NCI-H748 (cell line): ENCODE measurements around the gene TCF7L2.

ENCODE experiments used
- DNase-seq: peaks from one replicate; lab custom pipeline; 2025; ENCODE audit not compliant: unreplicated experiment; lab: John Stamatoyannopoulos, UW

TCF7L2 gene

DNA sequence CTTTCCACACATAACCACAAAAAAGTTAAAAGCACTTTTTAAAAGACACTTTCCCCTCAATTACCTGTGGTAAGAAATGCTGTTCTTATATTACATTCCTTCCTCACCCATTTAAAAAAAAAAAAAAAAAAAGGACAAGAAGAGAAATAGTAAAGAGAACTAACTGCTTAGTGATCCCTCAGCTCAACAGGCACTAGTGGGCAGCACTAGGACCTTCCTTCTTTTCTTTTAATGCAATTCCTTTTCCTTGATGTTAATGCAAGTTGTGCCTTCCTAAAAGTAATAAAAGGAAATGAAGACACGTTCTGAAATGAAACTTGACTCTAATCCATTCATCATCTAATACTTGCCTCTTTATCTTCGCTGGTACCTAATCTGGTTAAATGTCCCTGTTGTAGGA, 189.7 kb downstream of the TCF7L2 start:
- DNase-seq = no peak

DNA sequence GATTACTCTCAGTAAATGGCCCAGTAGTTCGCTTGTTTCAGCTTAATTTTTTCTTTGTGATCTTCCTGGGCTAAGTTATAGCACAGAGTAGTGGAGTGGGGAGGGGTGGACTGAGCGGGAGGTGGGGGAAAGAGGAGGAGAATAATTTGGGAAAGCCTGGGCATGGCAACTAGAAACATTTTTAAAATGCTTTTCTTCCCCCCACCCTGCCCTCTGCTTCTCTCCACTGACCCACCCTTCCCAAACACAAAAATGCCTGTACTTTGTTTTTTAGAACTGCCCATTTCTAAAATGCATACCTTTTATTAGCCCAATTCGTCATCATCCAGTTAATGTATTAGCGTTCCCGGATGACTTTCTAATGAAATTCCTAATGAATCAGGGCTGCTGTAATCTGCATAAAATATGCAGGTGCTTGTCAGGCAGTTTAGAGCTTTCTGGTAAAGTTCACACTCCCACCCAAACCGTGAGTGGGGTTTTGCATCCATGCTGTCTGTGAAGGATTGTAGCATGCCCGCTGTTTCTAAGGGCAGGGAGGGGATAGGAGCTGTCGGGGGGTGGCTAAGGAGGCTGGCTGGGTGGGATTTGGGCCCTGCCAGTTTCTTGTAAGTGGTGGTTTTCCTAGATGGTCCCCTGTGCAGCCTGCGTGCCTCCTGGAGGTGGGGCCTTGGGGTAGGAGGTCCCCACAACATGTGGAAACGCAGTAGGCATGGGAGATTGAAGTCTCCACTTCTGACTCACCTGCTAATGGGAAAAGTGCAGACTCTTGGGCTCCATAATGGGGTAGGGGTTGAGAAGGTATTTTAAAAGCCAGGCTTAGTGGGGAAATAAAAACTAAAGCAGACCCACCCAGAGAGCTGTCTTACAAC, 190.3 kb downstream of the TCF7L2 start:
- no peak for DNase-seq

DNA sequence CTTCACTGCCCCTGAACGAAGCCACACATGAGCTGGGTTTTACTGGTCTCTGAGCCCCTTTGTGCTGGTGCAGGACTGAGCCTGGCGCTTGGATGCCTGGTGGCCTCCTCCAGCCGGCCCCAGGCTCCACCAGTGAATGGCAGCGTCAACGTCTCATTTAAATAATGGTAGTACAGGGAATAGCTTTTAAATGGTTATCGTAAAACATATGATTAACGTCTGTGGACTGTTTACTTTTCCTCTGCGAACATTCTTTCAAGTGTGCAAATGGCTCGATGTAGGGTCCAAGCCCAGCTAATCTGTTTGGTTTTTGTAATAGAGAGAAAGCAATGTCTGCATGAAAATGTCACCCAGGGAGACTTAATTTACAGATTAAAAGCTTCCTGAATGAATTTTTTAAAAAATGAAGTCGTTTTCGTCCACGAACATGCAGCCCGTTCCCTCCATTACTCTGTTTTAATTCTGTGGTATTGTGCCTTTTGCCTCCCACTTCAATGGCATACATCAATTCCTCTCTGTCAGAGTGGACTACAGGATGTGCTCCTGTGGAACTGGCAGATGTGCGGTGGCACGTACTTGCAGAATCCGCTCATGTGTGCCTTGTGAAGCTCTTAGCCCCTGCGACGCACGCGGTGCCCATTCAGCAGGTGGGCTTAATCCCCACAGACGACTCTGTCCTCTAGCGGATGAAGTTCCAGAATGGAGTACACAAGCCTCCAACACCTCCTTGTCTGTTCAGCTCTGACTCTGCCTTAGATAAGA, 192.7 kb downstream of the TCF7L2 start:
- DNase-seq = peak; percentile 86

DNA sequence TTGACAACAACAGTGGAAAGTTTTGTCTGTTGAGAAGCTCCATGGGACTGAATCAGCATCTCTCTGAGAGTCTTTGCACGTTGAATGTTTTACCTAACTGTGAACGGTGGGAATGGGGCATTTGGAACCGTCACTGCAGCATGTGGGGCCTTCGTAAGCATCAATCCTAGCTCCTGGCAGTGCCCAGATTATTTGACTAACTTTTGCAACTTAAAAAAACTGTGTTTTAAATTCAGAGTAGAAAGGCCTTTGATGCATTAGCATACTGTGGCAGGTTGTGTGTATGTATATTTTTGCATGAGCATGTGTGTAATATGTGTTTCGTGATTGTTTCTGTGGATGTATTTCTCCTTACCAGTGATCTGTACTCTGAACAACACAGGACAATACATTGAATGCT, 194.5 kb downstream of the TCF7L2 start:
- no peak for DNase-seq

DNA sequence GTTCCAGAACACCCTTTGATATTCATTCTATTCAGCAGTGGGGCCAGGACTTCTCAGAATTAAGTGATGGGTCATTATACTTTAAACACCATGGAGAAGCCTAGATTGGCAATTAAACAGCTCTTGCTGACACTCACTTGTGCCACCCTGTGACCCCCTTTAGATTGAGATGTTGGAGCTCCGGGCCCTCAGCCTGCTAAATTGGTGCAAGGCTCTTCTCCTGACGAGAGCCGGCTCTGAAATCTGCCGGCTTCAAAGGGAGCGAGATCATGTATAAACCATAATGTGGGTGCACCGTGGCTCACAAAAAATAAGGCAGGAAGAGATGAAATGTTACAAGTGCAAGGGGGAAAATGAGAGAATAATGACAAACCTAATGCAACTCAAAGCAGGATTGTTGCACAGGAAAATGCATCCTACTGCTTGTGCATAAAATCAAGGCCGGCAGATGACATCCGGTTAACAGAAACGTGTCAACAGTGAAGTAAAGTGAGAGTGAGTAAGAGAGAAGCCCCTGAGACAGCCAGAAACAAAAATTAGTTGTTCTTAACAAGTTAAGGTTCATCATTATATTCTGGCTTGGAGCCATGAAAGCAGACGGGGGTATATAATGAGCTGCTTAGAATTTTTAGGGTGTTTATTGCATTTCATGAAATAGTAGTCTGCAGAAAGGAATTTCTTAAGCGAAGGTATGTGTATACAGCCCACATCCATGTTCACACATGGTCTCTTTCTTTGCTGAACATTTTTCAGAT, 198.2 kb downstream of the TCF7L2 start:
- DNase-seq = no peak

DNA sequence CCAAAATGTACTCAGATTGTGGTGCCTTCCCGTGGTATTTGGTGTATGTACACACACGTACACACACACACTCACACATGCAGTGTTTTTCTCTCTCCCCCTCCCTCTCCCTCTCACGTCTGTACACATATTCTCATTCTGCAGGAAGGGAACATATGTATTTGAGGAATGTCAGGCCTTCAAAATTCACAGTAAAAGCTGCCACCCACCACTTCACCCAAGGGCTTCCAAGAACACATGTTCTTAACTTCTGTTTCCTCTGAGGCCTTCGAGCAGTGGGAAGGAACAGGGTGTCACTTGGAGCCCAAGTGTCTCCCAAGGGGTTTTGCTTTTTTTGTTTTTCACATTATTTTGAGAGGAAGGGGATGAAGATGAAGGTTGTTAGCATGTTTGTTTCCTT, 198.9 kb downstream of the TCF7L2 start:
- DNase-seq = no peak

DNA sequence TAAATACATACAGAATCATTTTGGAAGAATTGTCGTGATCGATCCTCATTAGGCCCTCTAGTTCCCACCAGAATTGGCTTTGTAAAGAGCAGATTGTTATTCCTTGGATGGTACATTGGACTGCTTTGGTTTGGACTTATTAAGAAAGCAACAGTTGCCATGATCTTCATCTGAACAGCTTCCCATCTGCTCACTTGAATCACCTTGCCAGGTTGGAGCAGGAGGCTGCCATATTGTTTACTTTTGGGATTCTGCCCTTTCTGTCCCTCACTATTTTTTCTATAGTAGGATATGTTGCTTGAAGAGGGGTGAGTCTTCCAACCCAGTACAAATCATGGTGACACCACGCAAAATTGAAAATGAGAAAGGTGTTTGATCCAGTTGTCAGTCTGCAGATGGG, 199.6 kb downstream of the TCF7L2 start:
- no peak for DNase-seq

DNA sequence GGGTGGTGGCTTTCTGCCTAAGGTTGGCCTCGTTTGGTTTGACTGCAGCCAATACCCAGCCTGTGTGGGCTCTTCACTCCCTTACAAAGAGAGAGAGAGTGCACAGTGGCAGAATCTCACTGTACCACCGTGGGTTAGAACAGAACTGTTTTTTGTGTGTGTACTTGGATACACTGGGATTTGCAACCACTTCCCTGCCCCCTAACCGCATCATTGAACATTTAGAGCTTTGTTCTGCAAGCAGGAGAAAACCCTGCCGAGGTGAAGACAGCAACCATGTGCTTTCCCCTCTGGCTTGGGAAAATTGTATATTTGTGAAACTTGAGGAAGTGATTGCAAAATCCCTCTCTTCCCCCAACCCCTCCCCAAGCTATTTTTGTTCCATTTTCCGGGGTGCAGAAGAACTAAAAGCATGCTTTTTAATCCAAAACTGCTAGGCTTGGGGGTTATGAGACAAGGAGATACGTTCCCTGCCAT, 201.2 kb downstream of the TCF7L2 start:
- no peak for DNase-seq

DNA sequence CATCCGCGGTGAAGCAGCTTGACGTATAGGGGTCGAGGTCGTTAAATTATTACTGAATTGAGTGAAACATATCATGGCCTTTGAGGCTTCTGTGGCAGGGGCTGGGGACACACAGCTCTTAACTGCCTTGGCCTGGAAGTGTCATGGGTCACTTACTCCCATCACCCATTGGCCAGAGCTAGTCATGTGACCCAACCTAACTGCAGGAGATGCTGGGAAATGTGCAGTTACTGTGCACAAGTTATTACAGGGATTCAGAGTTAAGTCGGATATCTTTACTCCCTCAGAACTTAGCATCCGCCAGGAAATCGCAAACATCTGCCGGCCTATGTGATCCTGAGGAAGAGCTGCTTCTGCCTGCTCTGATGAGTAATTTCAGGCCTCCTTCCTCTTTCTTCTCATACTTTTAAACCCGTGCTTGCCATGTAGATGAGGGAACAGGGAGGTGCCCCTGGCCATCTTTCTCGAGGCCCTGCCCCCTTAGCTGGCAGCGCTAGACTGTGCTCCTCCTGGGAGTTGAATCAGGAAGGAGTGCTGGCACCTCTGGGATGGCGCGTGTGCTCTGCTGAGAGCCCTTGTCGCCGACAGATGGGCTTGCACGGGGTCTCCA, 203.6 kb downstream of the TCF7L2 start:
- no peak for DNase-seq

DNA sequence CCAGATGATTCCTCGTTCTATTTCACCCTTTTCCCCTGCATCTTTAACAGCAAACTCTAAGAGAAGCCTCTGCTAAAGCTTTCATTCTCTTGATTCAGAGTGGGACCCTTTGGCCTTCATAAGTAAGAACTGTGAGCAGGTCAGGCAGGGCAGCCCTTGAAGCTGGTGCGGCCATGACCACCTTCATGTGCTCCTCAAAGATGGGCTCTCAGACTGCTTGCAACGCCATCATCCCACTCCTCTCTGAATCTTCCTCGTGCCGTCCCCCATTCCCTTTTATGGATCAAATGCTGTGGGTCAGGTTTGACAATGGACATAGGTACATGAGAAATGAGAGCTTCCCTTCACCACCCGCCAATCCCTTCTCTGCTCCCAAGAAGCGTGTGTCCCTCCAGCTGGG, 207.4 kb downstream of the TCF7L2 start:
- DNase-seq = no peak

DNA sequence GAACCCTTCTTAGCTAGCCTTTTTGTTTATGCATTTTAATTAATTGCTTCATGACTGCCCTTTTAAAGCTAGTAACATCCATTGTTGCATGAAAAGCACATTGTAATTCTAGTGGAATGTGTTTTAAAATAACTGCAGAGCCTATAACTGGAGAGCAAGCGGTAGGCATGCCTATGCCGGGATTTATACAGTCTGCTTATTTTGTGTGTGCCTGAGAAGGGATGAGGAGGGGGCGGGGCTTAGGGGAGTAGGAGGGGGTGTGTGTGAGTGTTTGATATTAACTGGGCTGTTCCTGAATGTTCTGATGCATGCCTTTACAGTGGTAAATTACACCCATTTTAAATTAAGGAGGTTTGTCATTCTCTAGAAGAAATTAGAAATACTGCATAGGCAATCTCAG, 208.1 kb downstream of the TCF7L2 start:
- no peak for DNase-seq

DNA sequence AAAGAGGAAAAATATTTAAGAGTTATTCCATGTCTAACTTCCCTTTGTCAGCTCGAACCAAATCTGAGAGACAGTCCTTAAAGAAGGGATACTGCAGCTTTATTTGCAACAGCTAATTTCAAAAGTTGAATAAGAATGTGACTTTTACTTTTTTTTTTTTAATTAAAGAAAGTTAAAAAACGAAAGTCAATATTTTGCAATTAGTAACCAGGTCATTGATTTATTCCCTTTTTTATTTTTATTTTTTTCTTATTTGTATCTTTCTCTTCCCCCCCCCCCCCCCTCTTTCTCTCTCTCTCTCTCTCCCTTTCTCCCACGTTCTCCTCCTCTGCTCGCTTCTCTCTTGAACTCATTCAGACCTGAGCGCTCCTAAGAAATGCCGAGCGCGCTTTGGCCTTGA, 209.5 kb downstream of the TCF7L2 start:
- DNase-seq = no peak

DNA sequence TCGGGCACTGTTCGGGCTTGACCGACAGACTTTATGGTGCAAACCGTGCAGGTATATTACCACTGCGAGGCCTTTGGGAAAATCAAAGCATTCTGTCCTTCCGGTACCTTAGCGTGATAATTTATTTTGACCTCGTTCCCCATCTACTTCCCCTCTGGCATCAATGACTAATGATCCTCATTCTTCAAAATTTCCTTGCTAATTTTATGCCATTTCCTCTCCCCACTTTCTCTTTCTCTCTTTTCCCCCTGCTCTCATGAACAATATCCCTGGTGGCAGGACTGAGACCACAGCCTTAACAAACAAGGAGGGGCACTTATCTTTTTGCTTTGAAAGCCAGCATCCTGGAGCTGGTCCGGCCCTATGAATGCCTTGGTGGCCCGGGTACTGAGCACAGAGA, 210.6 kb downstream of the TCF7L2 start:
- no peak for DNase-seq

DNA sequence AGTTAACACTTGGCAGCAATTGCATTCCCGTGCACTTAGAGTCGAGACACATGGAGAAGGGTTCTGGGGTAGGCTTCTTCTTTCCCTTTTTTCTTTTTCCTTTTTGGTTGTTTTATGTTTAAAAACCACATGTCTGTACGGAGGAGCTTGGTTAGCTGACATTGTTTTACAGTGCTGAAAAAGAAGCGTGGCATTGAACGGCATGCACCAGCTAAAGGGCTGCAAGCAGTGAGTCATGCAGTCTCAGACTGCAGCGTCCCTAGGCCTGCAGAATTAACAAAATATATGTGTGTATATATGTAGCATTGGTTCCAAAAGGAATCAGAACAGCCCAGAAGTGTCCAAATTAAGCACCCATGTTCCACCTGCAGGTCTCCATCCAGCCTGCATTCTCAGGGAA, 211.0 kb downstream of the TCF7L2 start:
- no peak for DNase-seq

DNA sequence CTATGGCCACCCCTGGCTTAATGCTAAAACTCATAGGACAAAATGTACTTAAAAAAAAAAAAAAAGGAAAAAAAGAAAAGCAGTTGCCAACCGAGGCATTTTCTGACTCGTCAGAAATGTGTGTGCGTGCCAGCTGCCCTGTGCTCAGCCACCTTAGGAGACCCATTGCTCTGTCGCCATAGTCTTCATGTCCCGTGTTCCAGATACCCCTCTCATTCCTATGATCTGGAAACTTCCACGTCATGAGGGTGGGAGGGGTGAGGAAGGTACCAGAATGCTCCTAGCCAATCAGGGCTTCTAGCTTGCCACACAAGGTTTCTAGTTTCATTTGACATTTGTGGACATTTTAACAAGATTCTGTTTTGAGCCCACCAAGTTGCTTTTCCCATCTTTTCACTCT, 212.9 kb downstream of the TCF7L2 start:
- DNase-seq = no peak

DNA sequence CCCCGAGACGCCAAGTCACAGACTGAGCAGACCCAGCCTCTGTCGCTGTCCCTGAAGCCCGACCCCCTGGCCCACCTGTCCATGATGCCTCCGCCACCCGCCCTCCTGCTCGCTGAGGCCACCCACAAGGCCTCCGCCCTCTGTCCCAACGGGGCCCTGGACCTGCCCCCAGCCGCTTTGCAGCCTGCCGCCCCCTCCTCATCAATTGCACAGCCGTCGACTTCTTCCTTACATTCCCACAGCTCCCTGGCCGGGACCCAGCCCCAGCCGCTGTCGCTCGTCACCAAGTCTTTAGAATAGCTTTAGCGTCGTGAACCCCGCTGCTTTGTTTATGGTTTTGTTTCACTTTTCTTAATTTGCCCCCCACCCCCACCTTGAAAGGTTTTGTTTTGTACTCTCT, 215.6 kb downstream of the TCF7L2 start:
- DNase-seq = no peak

DNA sequence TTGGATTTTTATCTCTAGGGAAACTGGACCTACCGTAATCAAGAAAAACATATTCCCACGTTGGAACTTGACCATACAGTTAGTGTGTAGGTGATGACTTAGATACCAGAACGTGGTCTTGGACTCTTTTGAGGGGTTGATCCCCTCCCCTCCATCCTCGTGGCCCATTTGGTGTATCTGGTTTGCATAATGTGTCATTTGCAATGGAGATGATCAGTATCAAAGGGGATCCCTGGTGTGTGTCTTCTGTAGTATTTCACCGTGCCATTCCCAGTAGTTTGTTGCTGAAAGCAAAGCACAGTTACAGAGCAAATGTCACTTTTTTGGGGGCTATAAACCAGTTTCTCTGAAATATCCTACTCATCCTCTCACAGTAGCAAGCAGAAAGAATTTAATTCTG, 217.7 kb downstream of the TCF7L2 start:
- DNase-seq = no peak

DNA sequence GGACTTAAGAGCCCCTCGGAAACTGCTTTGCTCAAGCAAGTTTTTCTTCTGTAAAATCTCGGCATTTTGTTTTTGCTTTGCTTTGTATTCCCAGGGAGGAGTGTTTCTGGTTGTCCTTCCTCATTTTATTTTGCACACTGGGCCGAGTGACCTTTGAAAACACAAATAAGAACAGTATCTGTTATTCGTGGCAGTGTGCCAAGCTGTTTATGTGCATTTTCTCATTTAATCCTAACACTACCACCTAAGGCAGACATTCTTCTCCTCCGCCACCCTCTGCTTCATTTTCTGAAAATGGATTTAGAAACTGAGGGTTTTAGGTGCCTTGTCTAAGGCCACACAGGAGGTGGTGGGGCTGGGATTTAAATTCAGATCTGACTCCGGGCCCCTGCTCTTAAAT, 218.5 kb downstream of the TCF7L2 start:
- DNase-seq = no peak

DNA sequence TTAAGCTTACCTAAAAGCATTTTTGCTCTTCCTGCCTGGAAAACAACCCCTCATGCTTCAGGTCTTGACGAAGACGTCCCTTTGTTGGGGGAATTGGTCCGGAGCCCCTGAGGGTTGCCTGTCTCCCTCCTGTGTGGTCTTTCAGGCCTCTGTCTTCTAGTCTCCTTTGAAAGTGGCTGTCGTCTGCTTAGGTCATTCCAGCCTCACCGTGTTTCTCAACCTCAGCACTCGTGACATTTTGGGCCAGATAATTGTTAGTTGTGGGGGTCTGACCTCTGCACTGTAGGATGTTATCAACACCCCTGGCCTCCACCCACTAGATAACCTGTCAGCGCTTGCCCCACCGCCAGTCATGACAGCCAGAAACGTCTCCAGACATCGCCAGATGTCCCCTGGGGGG, 219.1 kb downstream of the TCF7L2 start:
- no peak for DNase-seq

DNA sequence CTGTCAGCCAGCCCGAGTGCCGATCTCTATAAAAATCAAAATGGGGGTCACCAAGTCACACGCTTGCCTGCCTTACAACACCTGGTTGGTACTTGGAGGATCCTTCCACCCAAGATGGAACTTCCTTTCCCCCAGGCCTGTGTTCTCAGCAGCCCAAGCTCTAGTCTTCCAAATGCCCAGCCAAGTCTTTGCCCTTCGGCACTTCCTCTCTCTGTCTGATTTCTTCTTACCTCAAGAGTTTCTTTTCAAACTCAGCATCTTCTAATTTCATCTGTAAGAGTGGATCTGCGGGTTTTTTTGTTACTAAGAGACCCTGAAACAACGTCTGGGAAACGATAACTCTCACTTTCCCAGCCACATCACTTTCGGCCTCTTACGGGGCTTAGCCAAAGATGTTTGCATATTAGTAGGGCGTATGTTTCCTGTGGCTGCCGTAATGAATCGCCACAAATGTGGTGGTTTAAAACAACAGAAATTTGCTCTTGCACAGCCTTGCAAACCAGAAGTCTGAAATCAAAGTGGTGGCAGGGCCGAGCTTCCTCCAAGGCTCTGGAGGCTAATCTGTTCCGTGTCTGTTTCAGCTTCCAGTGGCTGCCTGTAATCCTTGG, 219.9 kb downstream of the TCF7L2 start:
- no peak for DNase-seq

DNA sequence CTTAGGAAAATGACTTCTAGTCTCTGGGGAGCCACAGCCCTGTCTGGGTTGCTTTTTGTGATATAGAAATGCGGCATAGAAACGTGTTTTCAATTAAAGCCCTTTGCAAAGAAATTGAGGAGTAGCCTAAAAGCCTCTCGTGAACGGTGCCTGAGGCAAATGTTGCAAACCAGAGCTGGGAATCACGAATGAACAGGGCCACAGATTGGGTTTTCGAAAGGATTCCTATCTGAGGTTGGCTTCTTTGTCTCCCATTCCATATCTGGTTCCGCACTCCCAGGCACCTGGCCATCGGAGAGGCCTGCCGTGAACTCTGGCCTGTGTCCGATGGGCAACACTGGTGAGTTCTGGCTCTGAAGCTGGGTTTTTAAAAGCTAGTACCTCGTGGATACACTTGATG, 221.6 kb downstream of the TCF7L2 start:
- no peak for DNase-seq
